Neural crest cell (in vitro differentiated cells): ENCODE results near the gene BRI3BP. TPM values are rescaled to one million over a fixed set of nuclear protein-coding genes. Genes with fewer than 3 reads are reported as not detected.
"Not testable (repeated sequence)": the region's sequence is repeated elsewhere in the genome, so short reads cannot be mapped to it uniquely, and the experiment has no call there.

ENCODE experiments used
- DNase-seq: peaks from one replicate; pipeline ENCODE4 v3.0.0; 2021; ENCODE audit warnings: low read depth, mixed read lengths, low spot score
- H3K27ac Mint-ChIP-seq: one replicate; pipeline ENCODE4 v1.8.0; 2021; ENCODE audit warnings: mild to moderate bottlenecking, mixed read lengths; ENCODE audit not compliant: unreplicated experiment
- H3K27me3 Mint-ChIP-seq: 2 replicates; pipeline ENCODE4 v1.8.0; 2021; ENCODE audit warnings: low read depth, mild to moderate bottlenecking, mixed read lengths
- H3K36me3 Mint-ChIP-seq: 2 replicates; pipeline ENCODE4 v1.8.0; 2021; ENCODE audit warnings: low read depth, mild to moderate bottlenecking, mixed read lengths
- H3K4me1 Mint-ChIP-seq: 2 replicates; pipeline ENCODE4 v1.8.0; 2021; ENCODE audit warnings: mixed read lengths
- H3K4me3 Mint-ChIP-seq: one replicate; pipeline ENCODE4 v1.8.0; 2021; ENCODE audit warnings: mild to moderate bottlenecking, mixed read lengths
- H3K9me3 Mint-ChIP-seq: 2 replicates; pipeline ENCODE4 v1.8.0; 2021; ENCODE audit warnings: mixed read lengths
- total RNA-seq: library from RNA; stranded (reverse); gene quantifications from 2 replicates; pipeline ENCODE4 v1.2.1, GENCODE V29; 2021
- TF ChIP-seq, protein P1 (sequence below): fragments of 200-600 bp; sonication (generic); conservative IDR thresholded peaks from 2 replicates; pipeline ENCODE4 v1.5.0; 2021; ENCODE audit warnings: antibody characterized with exemption, mild to moderate bottlenecking

Gene BRI3BP
- total RNA-seq, 1 donor from 2014 or later, result 19.0 TPM

DNA sequence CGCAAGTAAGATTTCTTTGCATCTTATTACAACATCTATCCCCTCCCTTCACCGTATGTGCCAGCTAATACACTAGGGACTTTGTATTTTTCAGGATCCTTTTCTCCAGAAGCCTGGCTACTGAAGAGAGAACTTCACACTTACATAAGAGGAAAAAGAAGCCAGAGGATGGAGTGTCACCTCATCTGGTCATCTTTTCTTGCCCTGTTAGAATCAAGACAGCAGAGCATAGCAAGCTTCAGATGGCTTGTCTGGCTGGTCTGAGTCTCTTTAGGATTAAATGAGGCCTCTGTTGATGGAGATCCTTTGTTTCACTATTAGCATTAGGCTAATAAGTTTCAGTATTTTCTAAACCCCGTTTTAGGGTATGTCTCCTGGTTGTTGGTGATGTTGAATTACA, 57.4 kb downstream of the BRI3BP start:
- TF ChIP-seq, protein P1, sequence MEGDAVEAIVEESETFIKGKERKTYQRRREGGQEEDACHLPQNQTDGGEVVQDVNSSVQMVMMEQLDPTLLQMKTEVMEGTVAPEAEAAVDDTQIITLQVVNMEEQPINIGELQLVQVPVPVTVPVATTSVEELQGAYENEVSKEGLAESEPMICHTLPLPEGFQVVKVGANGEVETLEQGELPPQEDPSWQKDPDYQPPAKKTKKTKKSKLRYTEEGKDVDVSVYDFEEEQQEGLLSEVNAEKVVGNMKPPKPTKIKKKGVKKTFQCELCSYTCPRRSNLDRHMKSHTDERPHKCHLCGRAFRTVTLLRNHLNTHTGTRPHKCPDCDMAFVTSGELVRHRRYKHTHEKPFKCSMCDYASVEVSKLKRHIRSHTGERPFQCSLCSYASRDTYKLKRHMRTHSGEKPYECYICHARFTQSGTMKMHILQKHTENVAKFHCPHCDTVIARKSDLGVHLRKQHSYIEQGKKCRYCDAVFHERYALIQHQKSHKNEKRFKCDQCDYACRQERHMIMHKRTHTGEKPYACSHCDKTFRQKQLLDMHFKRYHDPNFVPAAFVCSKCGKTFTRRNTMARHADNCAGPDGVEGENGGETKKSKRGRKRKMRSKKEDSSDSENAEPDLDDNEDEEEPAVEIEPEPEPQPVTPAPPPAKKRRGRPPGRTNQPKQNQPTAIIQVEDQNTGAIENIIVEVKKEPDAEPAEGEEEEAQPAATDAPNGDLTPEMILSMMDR, result no peak
- Mint-ChIP-seq H3K27ac (no peak overlapping the region), H3K27me3 (no peaks in the 10 kb centered on the region), H3K4me1 (peaks cover 6% of the 10 kb centered on the region), H3K36me3 (peaks cover 3% of the 10 kb centered on the region), H3K9me3 (peaks cover 3% of the 10 kb centered on the region), H3K4me3 (no peak overlapping the region)
- no peak for DNase-seq

DNA sequence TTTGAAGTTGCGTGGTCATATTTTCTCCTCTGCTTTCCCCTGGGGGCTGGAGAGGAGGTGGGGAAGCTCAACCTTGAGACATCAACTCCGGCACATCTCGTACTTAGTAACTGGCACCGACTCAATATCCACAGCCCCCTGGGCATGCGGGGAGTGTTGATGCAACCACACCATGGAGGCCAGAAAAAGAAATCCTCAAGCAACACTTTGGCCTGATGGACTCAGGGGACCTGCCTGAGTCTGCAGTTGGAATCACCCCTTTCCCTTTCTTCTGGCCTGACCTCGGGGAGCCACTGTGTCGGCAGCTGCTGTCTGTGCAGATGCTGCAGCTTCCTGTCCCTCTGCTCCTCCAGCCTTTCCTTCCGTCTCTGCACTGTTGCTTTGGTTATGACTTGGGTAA, 60.4 kb downstream of the BRI3BP start:
- Mint-ChIP-seq H3K4me3 (no peak overlapping the region), H3K27me3 (no peaks in the 10 kb centered on the region), H3K27ac (no peak overlapping the region), H3K36me3 (peaks cover 3% of the 10 kb centered on the region), H3K9me3 (peaks cover 3% of the 10 kb centered on the region), H3K4me1 (peaks cover 6% of the 10 kb centered on the region)
- TF ChIP-seq, protein P1, result no peak
- no peak for DNase-seq

DNA sequence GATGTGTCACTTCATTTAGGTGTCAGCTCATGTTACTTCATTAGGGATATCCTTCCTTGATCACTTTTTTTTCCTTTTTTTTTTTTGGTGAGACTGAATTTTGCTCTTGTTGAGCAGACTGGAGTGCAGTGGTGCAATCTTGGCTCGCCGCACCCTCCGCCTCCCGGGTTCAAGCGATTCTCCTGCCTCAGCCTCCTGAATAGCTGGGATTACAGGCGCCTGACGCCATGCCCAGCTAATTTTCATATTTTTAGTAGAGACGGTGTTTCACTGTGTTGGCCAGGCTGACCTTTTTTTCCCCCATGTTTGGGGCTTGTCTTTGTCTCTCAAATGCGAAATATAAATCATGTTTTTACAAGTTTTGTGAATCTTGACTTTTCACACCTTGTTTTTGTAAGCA, 62.1 kb downstream of the BRI3BP start:
- no peaks in the 10 kb centered on the region for H3K27me3 Mint-ChIP-seq

DNA sequence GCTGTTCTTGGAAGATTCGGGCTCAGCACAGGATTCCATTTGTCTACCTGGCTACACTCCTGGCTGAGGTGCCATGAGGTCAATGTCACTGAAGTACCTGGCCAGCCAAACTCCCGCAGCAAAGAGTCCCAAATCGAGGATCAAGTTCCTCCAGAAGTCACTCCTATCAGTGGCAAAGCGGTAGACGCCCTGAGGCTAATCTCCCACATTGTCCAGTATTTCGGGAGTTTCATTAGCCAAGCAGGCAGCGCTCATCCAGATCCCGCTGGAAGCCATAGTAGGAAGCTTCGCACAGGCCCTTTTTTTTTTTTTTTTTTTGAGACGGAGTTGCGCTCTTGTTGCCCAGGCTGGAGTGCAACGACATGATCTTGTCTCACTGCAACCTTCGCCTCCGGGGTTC, 62.9 kb downstream of the BRI3BP start:
- Mint-ChIP-seq H3K9me3 (peaks cover 6% of the 10 kb centered on the region), H3K27me3 (no peaks in the 10 kb centered on the region), H3K4me1 (peaks cover 1% of the 10 kb centered on the region), H3K27ac (no peak overlapping the region), H3K4me3 (no peak overlapping the region), H3K36me3 (peaks cover 10% of the 10 kb centered on the region)
- TF ChIP-seq, protein P1, result no peak
- no peak for DNase-seq

More for the DNA sequence above, 62.1 kb downstream of the BRI3BP start:
- TF ChIP-seq, protein P1, result no peak
- Mint-ChIP-seq H3K4me1 (peaks cover 6% of the 10 kb centered on the region), H3K36me3 (peaks cover 10% of the 10 kb centered on the region), H3K4me3 (no peak overlapping the region), H3K27ac (no peak overlapping the region), H3K9me3 (peaks cover 6% of the 10 kb centered on the region)
- DNase-seq, result no peak

DNA sequence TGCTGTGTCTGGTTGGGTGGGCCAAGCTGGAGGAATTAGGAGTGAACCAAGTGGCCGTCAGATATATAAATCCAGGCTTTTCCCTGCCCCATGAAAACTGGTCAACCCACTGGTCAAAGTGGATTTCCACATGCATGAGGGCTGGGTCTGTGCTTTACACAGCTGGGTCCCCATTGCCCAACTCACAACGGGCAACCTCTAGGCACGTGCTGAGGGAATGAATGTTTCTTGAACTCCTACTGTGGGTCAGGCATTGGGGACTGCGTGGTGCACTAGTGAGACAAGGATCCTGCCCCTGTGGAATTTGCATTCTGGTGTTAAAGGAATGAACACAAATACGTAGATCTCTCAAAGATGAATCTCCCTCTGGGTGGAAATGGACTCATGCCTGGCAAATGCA, 64.3 kb downstream of the BRI3BP start:
- peaks cover 12% of the 10 kb centered on the region for H3K36me3 Mint-ChIP-seq
- TF ChIP-seq, protein P1, result no peak
- no peaks in the 10 kb centered on the region for H3K27me3 Mint-ChIP-seq
- H3K27ac Mint-ChIP-seq, result no peak overlapping the region
- no peaks in the 10 kb centered on the region for H3K4me1 Mint-ChIP-seq
- no peak for DNase-seq
- H3K9me3 Mint-ChIP-seq, result peaks cover 6% of the 10 kb centered on the region
- H3K4me3 Mint-ChIP-seq, result no peak overlapping the region

DNA sequence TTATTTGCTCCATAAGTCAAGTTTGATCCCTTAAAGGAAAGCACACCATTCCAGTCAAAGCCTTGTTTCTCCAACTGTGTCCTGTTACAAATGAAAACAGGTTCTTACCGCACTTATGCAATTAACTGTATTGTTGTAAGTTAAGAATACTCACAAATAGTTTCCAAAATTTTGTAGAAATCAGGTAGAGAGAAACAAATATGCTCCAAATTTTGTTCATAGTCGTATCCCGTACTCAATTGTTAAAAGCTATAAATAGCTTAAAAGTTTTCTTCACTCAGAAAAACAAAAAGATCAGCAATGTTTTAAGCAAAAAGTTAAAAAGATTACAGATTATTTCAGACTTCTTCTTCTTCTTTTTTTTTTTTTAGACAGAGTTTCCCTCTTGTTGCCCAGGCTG, 67.8 kb downstream of the BRI3BP start:
- Mint-ChIP-seq H3K27me3 (peaks cover 16% of the 10 kb centered on the region), H3K4me1 (peaks cover 11% of the 10 kb centered on the region), H3K36me3 (peaks cover 9% of the 10 kb centered on the region), H3K9me3 (peaks cover 3% of the 10 kb centered on the region), H3K4me3 (no peak overlapping the region), H3K27ac (no peak overlapping the region)
- DNase-seq, result no peak
- TF ChIP-seq, protein P1, result no peak

DNA sequence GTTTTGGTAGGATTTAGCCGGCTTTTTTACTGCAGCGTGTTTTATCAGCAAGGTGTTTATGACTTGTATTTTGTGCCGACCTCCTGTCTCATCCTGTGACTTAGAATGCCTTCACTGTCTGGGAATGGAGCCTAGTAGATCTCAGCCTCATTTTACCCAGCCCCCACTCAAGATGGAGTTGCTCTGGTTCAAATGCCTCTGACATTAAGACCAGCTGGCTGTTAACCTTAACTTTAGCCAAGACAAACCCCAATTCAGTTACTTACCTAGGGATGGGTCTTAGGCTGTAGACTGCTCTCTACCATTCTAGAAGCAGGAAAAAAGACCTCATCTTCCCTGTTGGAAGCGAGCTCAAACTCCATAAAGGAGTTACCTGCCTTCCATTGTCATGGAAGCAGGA, 70.1 kb downstream of the BRI3BP start:
- Mint-ChIP-seq H3K27me3 (peaks cover 16% of the 10 kb centered on the region), H3K4me1 (peaks cover 22% of the 10 kb centered on the region)
- H3K36me3 Mint-ChIP-seq, DNase-seq, H3K27ac Mint-ChIP-seq, H3K9me3 Mint-ChIP-seq, H3K4me3 Mint-ChIP-seq: not testable (repeated sequence)
